Fibroblast of villous mesenchyme (primary cell): ENCODE results near the gene PDSS1. TPM values are rescaled to one million over a fixed set of nuclear protein-coding genes. Genes with fewer than 3 reads are reported as not detected.

Experiments
- DNase-seq: peaks from one replicate; pipeline ENCODE4 v3.0.0-alpha.2; 2010; ENCODE audit warnings: low read depth
- H3K4me3 ChIP-seq: 2 replicates; pipeline ENCODE4 v1.5.1; 2011; ENCODE audit warnings: low read depth, mild to moderate bottlenecking, low read length
- CTCF ChIP-seq: IDR thresholded peaks from 2 replicates; pipeline ENCODE4 v1.5.1; 2012; ENCODE audit warnings: low read depth, mild to moderate bottlenecking, low read length; ENCODE audit not compliant: insufficient read depth
- total RNA-seq: library from RNA; depleted of rRNA; stranded (reverse); fragments of >200 nt; gene quantifications from 2 replicates; pipeline ENCODE4 v1.2.3, GENCODE V29; 2012

The PDSS1 gene
- total RNA-seq, 1 donor = 6.0 TPM

DNA sequence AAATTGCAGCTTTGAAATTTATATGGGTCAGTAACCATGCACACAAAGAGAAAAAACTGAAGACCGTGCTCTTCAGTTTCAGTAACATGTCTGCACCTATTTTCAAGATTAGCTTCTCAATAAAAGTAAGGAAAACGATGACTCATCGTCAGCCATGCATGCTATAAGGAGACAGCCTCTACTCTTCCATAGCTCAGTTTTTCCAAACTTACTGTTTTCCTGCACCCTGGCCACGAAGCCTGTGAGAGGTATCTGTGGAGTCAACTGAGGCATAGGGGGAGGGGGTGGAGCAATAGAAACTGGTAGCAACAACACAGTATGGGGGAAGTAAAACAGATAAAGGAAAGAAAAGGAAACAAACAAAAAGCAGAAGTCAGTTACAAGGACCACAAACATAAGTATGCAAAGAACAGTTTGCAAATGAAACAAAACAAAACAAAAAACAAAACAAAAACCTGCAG lies 58.0 kb downstream of the PDSS1 start:
- TF ChIP-seq CTCF = no peak
- no peak overlapping the region for H3K4me3 ChIP-seq
- peak; percentile 65 for DNase-seq

- no peak for TF ChIP-seq CTCF
- H3K4me3 ChIP-seq = no peak overlapping the region
- no peak for DNase-seq
Measured at GRCh38 chr10:26759008-26759407, 61.5 kb downstream of the PDSS1 start.

- no peak for TF ChIP-seq CTCF
- no peak for DNase-seq
- no peak overlapping the region for H3K4me3 ChIP-seq
Measured at GRCh38 chr10:26765549-26765948, 68.0 kb downstream of the PDSS1 start.

GRCh38 chr10:26770069-26770468 lies 72.6 kb downstream of the PDSS1 start:
- no peak for DNase-seq
- TF ChIP-seq CTCF = no peak
- H3K4me3 ChIP-seq = no peak overlapping the region

GRCh38 chr10:26773633-26774032 lies 76.1 kb downstream of the PDSS1 start:
- DNase-seq = peak; percentile 12
- no peak for TF ChIP-seq CTCF
- H3K4me3 ChIP-seq = no peak overlapping the region

GRCh38 chr10:26776258-26776657 lies 78.8 kb downstream of the PDSS1 start:
- DNase-seq = no peak
- no peak for TF ChIP-seq CTCF
- H3K4me3 ChIP-seq = no peak overlapping the region

DNA sequence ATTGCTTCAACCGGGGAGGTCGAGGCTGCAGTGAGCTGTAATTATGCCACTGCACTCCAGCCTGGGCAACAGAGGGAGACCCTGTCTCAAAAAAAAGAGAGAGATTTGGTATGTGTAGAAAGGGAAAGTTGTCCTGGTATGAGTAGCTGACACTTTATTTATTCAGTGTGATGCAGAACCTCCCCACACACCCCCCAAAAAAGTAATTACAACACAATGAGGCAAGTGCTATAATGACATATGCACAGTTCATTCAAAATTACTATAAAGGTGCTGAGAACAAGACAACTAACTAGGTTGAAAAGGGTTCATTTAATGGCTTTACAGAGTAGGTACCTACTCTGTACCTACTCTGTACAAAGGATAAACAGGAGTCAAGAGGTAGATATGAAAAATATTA lies 80.2 kb downstream of the PDSS1 start:
- TF ChIP-seq CTCF = no peak
- no peak overlapping the region for H3K4me3 ChIP-seq
- no peak for DNase-seq
